VCaP (cell line): Measurements from ENCODE around the gene ERC2.

Experiments used
- H3K27ac ChIP-seq: fragments of 450-650 bp; 2 replicates; pipeline ENCODE4 v1.5.1; 2017
- CTCF ChIP-seq: fragments of 450-650 bp; conservative IDR thresholded peaks from 2 replicates; pipeline ENCODE4 v1.5.1; 2017; ENCODE audit warnings: mild to moderate bottlenecking, moderate library complexity

Gene ERC2

GRCh38 chr3:55774856-55775255, 693.4 kb downstream of the ERC2 start:
- no peak for TF ChIP-seq CTCF
- no peak overlapping the region for H3K27ac ChIP-seq

GRCh38 chr3:55771503-55771902, 696.8 kb downstream of the ERC2 start:
- TF ChIP-seq CTCF, result no peak
- H3K27ac ChIP-seq, result no peak overlapping the region

GRCh38 chr3:55770077-55770476, 698.2 kb downstream of the ERC2 start:
- H3K27ac ChIP-seq, result no peak overlapping the region
- TF ChIP-seq CTCF, result no peak

- no peak overlapping the region for H3K27ac ChIP-seq
- no peak for TF ChIP-seq CTCF
Measured at GRCh38 chr3:55766753-55767152, 701.5 kb downstream of the ERC2 start.

GRCh38 chr3:55765906-55766701, 702.2 kb downstream of the ERC2 start:
- H3K27ac ChIP-seq, result no peak overlapping the region
- TF ChIP-seq CTCF, result no peak

- no peak overlapping the region for H3K27ac ChIP-seq
- TF ChIP-seq CTCF, result no peak
Measured at GRCh38 chr3:55765398-55765797, 702.9 kb downstream of the ERC2 start.

GRCh38 chr3:55756976-55757375, 711.3 kb downstream of the ERC2 start:
- TF ChIP-seq CTCF, result no peak
- H3K27ac ChIP-seq, result no peak overlapping the region
